ENCODE measurements around the gene CEP112.

Gene CEP112

GRCh38 chr17:66115246-66115645, 76.7 kb downstream of the CEP112 start:
- no peak for DNase-seq (ENCODE audit: low read depth)
- TF ChIP-seq, protein P1, sequence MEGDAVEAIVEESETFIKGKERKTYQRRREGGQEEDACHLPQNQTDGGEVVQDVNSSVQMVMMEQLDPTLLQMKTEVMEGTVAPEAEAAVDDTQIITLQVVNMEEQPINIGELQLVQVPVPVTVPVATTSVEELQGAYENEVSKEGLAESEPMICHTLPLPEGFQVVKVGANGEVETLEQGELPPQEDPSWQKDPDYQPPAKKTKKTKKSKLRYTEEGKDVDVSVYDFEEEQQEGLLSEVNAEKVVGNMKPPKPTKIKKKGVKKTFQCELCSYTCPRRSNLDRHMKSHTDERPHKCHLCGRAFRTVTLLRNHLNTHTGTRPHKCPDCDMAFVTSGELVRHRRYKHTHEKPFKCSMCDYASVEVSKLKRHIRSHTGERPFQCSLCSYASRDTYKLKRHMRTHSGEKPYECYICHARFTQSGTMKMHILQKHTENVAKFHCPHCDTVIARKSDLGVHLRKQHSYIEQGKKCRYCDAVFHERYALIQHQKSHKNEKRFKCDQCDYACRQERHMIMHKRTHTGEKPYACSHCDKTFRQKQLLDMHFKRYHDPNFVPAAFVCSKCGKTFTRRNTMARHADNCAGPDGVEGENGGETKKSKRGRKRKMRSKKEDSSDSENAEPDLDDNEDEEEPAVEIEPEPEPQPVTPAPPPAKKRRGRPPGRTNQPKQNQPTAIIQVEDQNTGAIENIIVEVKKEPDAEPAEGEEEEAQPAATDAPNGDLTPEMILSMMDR (IDR thresholded peaks at IDR 0.05; ENCODE audit: control insufficient read depth, extremely low read depth, insufficient read depth): no peak

GRCh38 chr17:66114609-66115008, 77.3 kb downstream of the CEP112 start:
- TF ChIP-seq, protein P1 (IDR thresholded peaks at IDR 0.05; ENCODE audit: control insufficient read depth, extremely low read depth, insufficient read depth): no peak
- no peak for DNase-seq (ENCODE audit: low read depth)
- H3K4me3 ChIP-seq (ENCODE audit: low read depth, low read length): no peak overlapping the region

More at GRCh38 chr17:66115246-66115645, 76.7 kb downstream of the CEP112 start:
- H3K4me3 ChIP-seq (ENCODE audit: low read depth, low read length): no peak overlapping the region

DNA sequence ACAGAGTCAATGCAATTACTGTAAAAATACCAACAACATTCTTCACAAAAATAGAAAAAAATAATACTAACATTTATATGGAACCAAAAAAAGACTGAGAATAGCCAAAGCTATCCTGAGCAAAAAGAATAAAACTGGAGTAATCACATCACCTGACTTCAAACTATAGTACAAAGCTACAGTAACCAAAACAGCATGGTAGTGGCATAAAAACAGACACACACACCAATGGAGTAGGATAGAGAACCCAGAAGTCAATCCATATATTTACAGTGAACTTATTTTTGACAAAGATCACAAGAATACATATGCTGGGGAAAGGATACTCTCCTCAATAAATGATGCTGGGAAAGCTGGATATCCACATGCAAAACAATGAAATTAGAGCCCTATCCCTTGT, 84.2 kb downstream of the CEP112 start:
- H3K4me3 ChIP-seq (ENCODE audit: low read depth, low read length): no peak overlapping the region
- TF ChIP-seq, protein P1 (IDR thresholded peaks at IDR 0.05; ENCODE audit: control insufficient read depth, extremely low read depth, insufficient read depth): no peak
- no peak for DNase-seq (ENCODE audit: low read depth)

GRCh38 chr17:66098040-66098439, 93.9 kb downstream of the CEP112 start:
- no peak for DNase-seq (ENCODE audit: low read depth)

DNA sequence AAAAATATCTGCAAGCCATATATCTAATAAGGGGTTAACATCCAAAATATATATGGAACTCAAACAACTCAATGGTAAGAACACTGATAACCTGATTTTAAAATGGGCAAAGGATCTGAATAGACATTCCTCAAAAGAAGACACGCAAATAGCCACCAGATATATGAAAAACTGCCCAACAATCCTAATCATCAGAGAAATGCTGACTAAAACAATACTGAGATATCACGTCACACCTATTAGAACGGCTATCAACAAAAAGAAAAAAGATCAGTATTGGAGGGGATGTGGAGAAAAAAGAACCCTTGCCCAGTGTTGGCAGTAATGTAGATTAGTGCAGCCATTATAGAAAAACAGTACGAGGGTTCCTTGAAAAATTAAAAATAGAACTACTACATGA, 97.2 kb downstream of the CEP112 start:
- DNase-seq (ENCODE audit: low read depth): no peak
- TF ChIP-seq, protein P1 (IDR thresholded peaks at IDR 0.05; ENCODE audit: control insufficient read depth, extremely low read depth, insufficient read depth): no peak
- H3K4me3 ChIP-seq (ENCODE audit: low read depth, low read length): no peak overlapping the region

More at GRCh38 chr17:66098040-66098439, 93.9 kb downstream of the CEP112 start:
- H3K4me3 ChIP-seq (ENCODE audit: low read depth, low read length): no peak overlapping the region
- TF ChIP-seq, protein P1 (IDR thresholded peaks at IDR 0.05; ENCODE audit: control insufficient read depth, extremely low read depth, insufficient read depth): no peak

GRCh38 chr17:66091445-66092080, 100.4 kb downstream of the CEP112 start:
- TF ChIP-seq, protein P1 (IDR thresholded peaks at IDR 0.05; ENCODE audit: control insufficient read depth, extremely low read depth, insufficient read depth): no peak
- DNase-seq (ENCODE audit: low read depth): no peak
- H3K4me3 ChIP-seq (ENCODE audit: low read depth, low read length): no peak overlapping the region

DNA sequence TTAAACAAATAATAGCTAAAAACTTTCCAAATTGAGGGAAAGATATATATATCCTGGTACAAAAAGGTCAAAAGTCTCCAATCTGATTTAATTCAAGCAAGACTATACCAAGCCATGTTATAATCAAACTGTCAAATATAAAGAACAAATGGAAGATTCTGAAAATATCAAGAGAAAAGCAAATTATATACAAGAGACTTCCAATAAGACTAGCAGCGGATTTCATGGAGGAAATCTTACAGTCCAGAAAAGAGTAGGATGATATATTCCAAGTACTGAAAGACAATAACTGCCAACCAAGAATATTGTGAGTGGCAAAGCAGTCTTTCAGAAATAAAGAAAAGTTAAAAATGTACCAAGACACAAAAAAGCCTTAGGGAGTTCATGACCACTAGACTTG, 102.2 kb downstream of the CEP112 start:
- H3K4me3 ChIP-seq (ENCODE audit: low read depth, low read length): no peak overlapping the region
- TF ChIP-seq, protein P1 (IDR thresholded peaks at IDR 0.05; ENCODE audit: control insufficient read depth, extremely low read depth, insufficient read depth): no peak
- no peak for DNase-seq (ENCODE audit: low read depth)
